ENCODE measurements around the gene GGTLC3.
"Not testable (repeated sequence)": the region's sequence is repeated elsewhere in the genome, so short reads cannot be mapped to it uniquely, and the experiment has no call there.

- not testable (repeated sequence) for TF ChIP-seq CTCF (conservative IDR thresholded peaks at IDR 0.05; ENCODE audit: low read length); EZH2phosphoT487 (IDR thresholded peaks at IDR 0.05; ENCODE audit: borderline replicate concordance, low read depth, low read length)
These were observed 10.0 kb upstream of the GGTLC3 start, which contains the start of gene TMEM191B for GRCh38 chr22:18527752-18528596.
